Caco-2 (cell line): ENCODE measurements around the gene RGS13. TPM values are rescaled to one million over a fixed set of nuclear protein-coding genes. Genes with fewer than 3 reads are reported as not detected.

Source experiments
- BruUV-seq: library from RNA; stranded (reverse); fragments of 400-500 nt; replicated peaks from 2 replicates; lab custom pipeline; 2021; lab: Mats Ljungman, UMichigan
- CTCF ChIA-PET: fragments of 300-600 bp; sonication (Branson Sonifier 250); formaldehyde crosslinking; loops from one replicate; lab custom pipeline; 2022; ENCODE audit warnings: antibody characterized with exemption; lab: Charles Lee
- POLR2A ChIA-PET: fragments of 300-600 bp; sonication (Branson Sonifier 250); formaldehyde crosslinking; loops from one replicate; lab custom pipeline; 2022; ENCODE audit warnings: antibody characterized with exemption; lab: Charles Lee
- DNase-seq, 2 experiments: peaks; one replicate each; pipeline versions ENCODE4 v3.0.0 to v3.0.0-alpha.2; 2020 to 2022
- H3K27me3 ChIP-seq: replicated peaks from 2 replicates; pipeline ENCODE4 v1.6.0; 2011; ENCODE audit warnings: low read length; ENCODE audit not compliant: control insufficient read depth, insufficient read depth
- H3K36me3 ChIP-seq: 2 replicates; pipeline ENCODE4 v1.5.1; 2011; ENCODE audit warnings: low read length; ENCODE audit not compliant: control insufficient read depth, insufficient read depth
- H3K4me1 ChIP-seq: fragments of 250-450 bp; sonication (Bioruptor Pico); 2 replicates; pipeline ENCODE4 v1.5.1; 2020; ENCODE audit warnings: mild to moderate bottlenecking
- H3K4me3 ChIP-seq: 2 replicates; pipeline ENCODE4 v1.5.1; 2011; ENCODE audit warnings: low read depth, mild to moderate bottlenecking, control low read depth, low read length
- H3K9me3 ChIP-seq: fragments of 250-450 bp; sonication (Bioruptor Pico); 2 replicates; pipeline ENCODE4 v1.5.1; 2020; ENCODE audit warnings: mild to moderate bottlenecking, moderate library complexity
- H3K27ac Mint-ChIP-seq: one replicate; pipeline ENCODE4 v1.8.0; 2022; ENCODE audit warnings: mixed read lengths; ENCODE audit not compliant: unreplicated experiment
- H3K27me3 Mint-ChIP-seq: one replicate; pipeline ENCODE4 v1.8.0; 2022; ENCODE audit warnings: mixed read lengths; ENCODE audit not compliant: insufficient read depth, unreplicated experiment
- H3K36me3 Mint-ChIP-seq: one replicate; pipeline ENCODE4 v1.8.0; 2022; ENCODE audit warnings: mild to moderate bottlenecking, mixed read lengths; ENCODE audit not compliant: insufficient read depth, unreplicated experiment
- H3K4me1 Mint-ChIP-seq: one replicate; pipeline ENCODE4 v1.8.0; 2022; ENCODE audit warnings: low read depth, mixed read lengths; ENCODE audit not compliant: unreplicated experiment
- H3K4me3 Mint-ChIP-seq: one replicate; pipeline ENCODE4 v1.8.0; 2022; ENCODE audit warnings: mild to moderate bottlenecking, moderate library complexity, mixed read lengths; ENCODE audit not compliant: unreplicated experiment
- H3K9me3 Mint-ChIP-seq: one replicate; pipeline ENCODE4 v1.8.0; 2022; ENCODE audit warnings: mixed read lengths; ENCODE audit not compliant: unreplicated experiment
- intact Hi-C: fragments of 100-400 bp; cut with micrococcal nuclease; formaldehyde crosslinking; loops from one replicate; pipeline ENCODE4 v1.10.0; 2022; ENCODE audit not compliant: unreplicated experiment
- total RNA-seq: library from RNA; stranded (reverse); gene quantifications from 2 replicates; pipeline ENCODE4 v1.2.3, GENCODE V29; 2022
- TF ChIP-seq, protein P1 (sequence below), 2 experiments: fragments of 200-600 bp in 1 of 2; IDR thresholded peaks; 1 replicate in 1 of 2; 2 replicates in 1 of 2; pipeline versions ENCODE4 v1.5.1 to v1.8.0; 2011 to 2022; ENCODE audit warnings: antibody characterized with exemption in 1 of 2, control low read depth in 1 of 2, inconsistent platforms in 1 of 2, low read depth in 1 of 2, low read length in 1 of 2, mild to moderate bottlenecking in 1 of 2, moderate library complexity in 1 of 2; ENCODE audit not compliant: insufficient read depth in 1 of 2, severe bottlenecking in 1 of 2, unreplicated experiment in 1 of 2

The RGS13 gene
- total RNA-seq, 1 experiment from 2014 or later = not detected

GRCh38 chr1:192601143-192601542, 34.8 kb upstream of the RGS13 start:
- no peak overlapping the region for H3K4me3 ChIP-seq
- H3K36me3 Mint-ChIP-seq = no peaks in the 10 kb centered on the region
- CTCF ChIA-PET = no interaction called here
- H3K9me3 ChIP-seq = no peaks in the 10 kb centered on the region
- H3K27me3 ChIP-seq = no peaks in the 10 kb centered on the region
- H3K4me3 Mint-ChIP-seq = no peak overlapping the region
- no peak for DNase-seq
- no peak overlapping the region for H3K27ac Mint-ChIP-seq
- no peaks in the 10 kb centered on the region for H3K36me3 ChIP-seq
- H3K27me3 Mint-ChIP-seq = peaks cover 7% of the 10 kb centered on the region
- POLR2A ChIA-PET = no interaction called here
- TF ChIP-seq, protein P1, sequence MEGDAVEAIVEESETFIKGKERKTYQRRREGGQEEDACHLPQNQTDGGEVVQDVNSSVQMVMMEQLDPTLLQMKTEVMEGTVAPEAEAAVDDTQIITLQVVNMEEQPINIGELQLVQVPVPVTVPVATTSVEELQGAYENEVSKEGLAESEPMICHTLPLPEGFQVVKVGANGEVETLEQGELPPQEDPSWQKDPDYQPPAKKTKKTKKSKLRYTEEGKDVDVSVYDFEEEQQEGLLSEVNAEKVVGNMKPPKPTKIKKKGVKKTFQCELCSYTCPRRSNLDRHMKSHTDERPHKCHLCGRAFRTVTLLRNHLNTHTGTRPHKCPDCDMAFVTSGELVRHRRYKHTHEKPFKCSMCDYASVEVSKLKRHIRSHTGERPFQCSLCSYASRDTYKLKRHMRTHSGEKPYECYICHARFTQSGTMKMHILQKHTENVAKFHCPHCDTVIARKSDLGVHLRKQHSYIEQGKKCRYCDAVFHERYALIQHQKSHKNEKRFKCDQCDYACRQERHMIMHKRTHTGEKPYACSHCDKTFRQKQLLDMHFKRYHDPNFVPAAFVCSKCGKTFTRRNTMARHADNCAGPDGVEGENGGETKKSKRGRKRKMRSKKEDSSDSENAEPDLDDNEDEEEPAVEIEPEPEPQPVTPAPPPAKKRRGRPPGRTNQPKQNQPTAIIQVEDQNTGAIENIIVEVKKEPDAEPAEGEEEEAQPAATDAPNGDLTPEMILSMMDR (IDR thresholded peaks at IDR 0.05; ENCODE audit: insufficient read depth in 1 of 2, low read depth in 1 of 2, low read length in 1 of 2, severe bottlenecking in 1 of 2, unreplicated experiment in 1 of 2) = no peak
- H3K4me1 ChIP-seq = no peaks in the 10 kb centered on the region
- intact Hi-C loops = no loop called here
- no TSS peak for BruUV-seq
- H3K9me3 Mint-ChIP-seq = no peaks in the 10 kb centered on the region
- H3K4me1 Mint-ChIP-seq = no peaks in the 10 kb centered on the region

- ChIA-PET CTCF (no interaction called here), POLR2A (no interaction called here)
- Mint-ChIP-seq H3K4me3 (no peak overlapping the region), H3K27me3 (peaks cover 6% of the 10 kb centered on the region), H3K27ac (no peak overlapping the region), H3K36me3 (no peaks in the 10 kb centered on the region), H3K4me1 (no peaks in the 10 kb centered on the region), H3K9me3 (no peaks in the 10 kb centered on the region)
- TF ChIP-seq, protein P1 (IDR thresholded peaks at IDR 0.05; ENCODE audit: insufficient read depth in 1 of 2, low read depth in 1 of 2, low read length in 1 of 2, severe bottlenecking in 1 of 2, unreplicated experiment in 1 of 2) = no peak
- intact Hi-C loops = no loop called here
- no peak overlapping the region for H3K4me3 ChIP-seq
- H3K4me1 ChIP-seq = no peaks in the 10 kb centered on the region
- H3K36me3 ChIP-seq = no peaks in the 10 kb centered on the region
- no TSS peak for BruUV-seq
- no peaks in the 10 kb centered on the region for H3K27me3 ChIP-seq
- DNase-seq = no peak
- no peaks in the 10 kb centered on the region for H3K9me3 ChIP-seq
Observed at GRCh38 chr1:192601567-192601966, 34.4 kb upstream of the RGS13 start.

DNA sequence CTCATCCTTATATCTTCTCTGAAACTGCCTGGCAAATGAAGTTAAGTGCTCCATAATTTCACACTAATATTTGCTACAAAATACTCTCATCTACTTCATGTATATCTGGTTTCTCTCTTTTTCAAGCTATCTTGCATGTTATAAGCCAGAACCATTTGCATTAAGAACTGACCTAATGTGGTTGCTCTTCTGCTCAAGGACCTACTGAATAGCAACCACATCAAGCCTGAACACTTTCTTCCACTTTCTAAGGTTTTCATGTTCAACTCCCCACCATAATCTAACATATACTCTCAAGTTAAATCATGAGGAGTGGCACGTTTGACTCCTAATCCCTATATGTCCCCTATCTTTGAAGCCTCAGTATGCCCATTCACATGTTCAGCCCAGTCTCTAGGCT, 33.2 kb upstream of the RGS13 start:
- no peak for DNase-seq
- no peaks in the 10 kb centered on the region for H3K9me3 ChIP-seq
- intact Hi-C loops = no loop called here
- Mint-ChIP-seq H3K27ac (no peak overlapping the region), H3K4me3 (no peak overlapping the region), H3K36me3 (no peaks in the 10 kb centered on the region), H3K4me1 (no peaks in the 10 kb centered on the region), H3K27me3 (peaks cover 7% of the 10 kb centered on the region), H3K9me3 (no peaks in the 10 kb centered on the region)
- POLR2A ChIA-PET = no interaction called here
- no peak overlapping the region for H3K4me3 ChIP-seq
- H3K27me3 ChIP-seq = no peaks in the 10 kb centered on the region
- TF ChIP-seq, protein P1 (IDR thresholded peaks at IDR 0.05; ENCODE audit: insufficient read depth in 1 of 2, low read depth in 1 of 2, low read length in 1 of 2, severe bottlenecking in 1 of 2, unreplicated experiment in 1 of 2) = no peak
- BruUV-seq = no TSS peak
- CTCF ChIA-PET = no interaction called here
- H3K36me3 ChIP-seq = no peaks in the 10 kb centered on the region
- H3K4me1 ChIP-seq = no peaks in the 10 kb centered on the region
